ENCODE measurements around the gene GM2A. TPM values are rescaled to one million over a fixed set of nuclear protein-coding genes. Genes with fewer than 3 reads are reported as not detected.

GM2A gene
- total and polyA plus RNA-seq, 2 donors (not counting 1 experiment from before 2014, with no cell fraction given) = 29.8 to 82.7 TPM

DNA sequence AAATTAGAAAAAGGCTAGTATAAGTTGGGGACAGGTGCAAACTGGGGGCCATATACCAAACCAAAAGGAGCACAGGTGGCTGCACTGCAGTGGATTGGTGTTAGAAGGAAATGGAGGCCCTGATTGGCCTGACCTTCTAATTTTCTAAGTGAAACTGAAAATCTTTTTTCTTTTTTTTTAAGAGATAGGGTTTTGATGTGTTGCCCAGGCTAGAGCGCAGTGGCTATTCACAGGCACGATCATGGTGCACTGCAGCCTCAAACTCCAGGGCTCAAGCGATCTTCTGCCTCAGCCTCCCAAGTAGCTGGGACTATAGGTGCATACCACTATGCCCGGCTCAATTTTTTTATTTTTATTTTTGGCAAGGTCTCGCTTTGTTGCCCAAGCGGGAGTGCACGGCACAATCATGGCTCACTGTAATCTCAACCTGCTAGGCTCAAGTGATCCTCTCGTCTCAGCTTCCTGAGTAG, 19.3 kb upstream of the GM2A start:
- POLR2A ChIA-PET = interaction anchor here (0.7 to 2.5 kb wide), 7 partner anchors 10 to 135 kb away, joined by 3 to 26 read pairs (median 5); partner anchors contain the start of genes CCDC69 and GM2A
- Histone ChIP-seq H3K9me3 (ENCODE audit: control extremely low read depth in 1 of 3, control insufficient read depth in 2 of 3, insufficient read depth in 1 of 3, low read length in 2 of 3) (no peaks in the 10 kb centered on the region), H3K36me3 (replicated peaks in 1 of 2; ENCODE audit: control extremely low read depth in 1 of 2, control insufficient read depth in 1 of 2, extremely low read depth in 1 of 2, insufficient read depth in 2 of 2, low read length in 1 of 2) (no peaks in the 10 kb centered on the region), H3K4me2 (replicated peaks; ENCODE audit: low read depth, low read length, poor library complexity, severe bottlenecking) (peak overlapping the region; percentile 75), H3K4me1 (ENCODE audit: control insufficient read depth in 2 of 2, insufficient read depth in 2 of 2, low read length in 2 of 2) (peaks cover 67 to 72% of the 10 kb centered on the region in 2 donors), H2AFZ (ENCODE audit: insufficient read depth, low read depth, low read length, poor library complexity, severe bottlenecking) (no peak overlapping the region), H3K27ac (ENCODE audit: low read length in 2 of 2) (peak overlapping the region; percentile 69 to 92), H3K4me3 (ENCODE audit: control extremely low read depth in 1 of 5, extremely low read depth in 1 of 5, insufficient read depth in 1 of 5, low read depth in 2 of 5, low read length in 4 of 5) (peak overlapping the region in 3 of 5 experiments; percentile 2 to 32 (median 31)), H4K20me1 (ENCODE audit: control insufficient read depth, insufficient read depth, low read length, poor library complexity, severe bottlenecking) (no peaks in the 10 kb centered on the region), H3K9ac (ENCODE audit: low read length) (peak overlapping the region; percentile 36), H3K27me3 (replicated peaks in 1 of 4; ENCODE audit: control extremely low read depth in 1 of 4, control insufficient read depth in 3 of 4, insufficient read depth in 4 of 4, low read length in 3 of 4) (no peaks in the 10 kb centered on the region), H3K79me2 (ENCODE audit: control insufficient read depth, insufficient read depth, low read length) (peaks cover 2% of the 10 kb centered on the region)
- WGBS (ENCODE audit: insufficient coverage) = 24% methylated on average over 7 of the region's 8 CpGs
- ATAC-seq (ENCODE audit: low read depth) (peak; percentile 52), DNase-seq (peak; percentile 67)
- Mint-ChIP-seq H3K27ac (peak overlapping the region; percentile 95), H3K4me3 (peak overlapping the region; percentile 89), H3K27me3 (no peaks in the 10 kb centered on the region), H3K4me1 (peaks cover 76% of the 10 kb centered on the region), H3K9me3 (ENCODE audit: insufficient read depth) (no peaks in the 10 kb centered on the region)
- intact Hi-C loops (cut with micrococcal nuclease) = loop anchor here (1.0 kb wide), 2 partner anchors 9 to 19 kb away; partner anchors contain the start of gene CCDC69
- CTCF ChIA-PET = interaction anchor here (0.6 to 14.0 kb wide), 7 partner anchors 14 to 121 kb away, joined by 4 to 299 read pairs (median 22); partner anchors contain the start of gene CCDC69
- no peak for TF ChIP-seq EZH2 (IDR thresholded peaks at IDR 0.05; ENCODE audit: borderline replicate concordance, insufficient read depth, low read depth, low read length, poor library complexity, severe bottlenecking)
- TF ChIP-seq, protein P1, sequence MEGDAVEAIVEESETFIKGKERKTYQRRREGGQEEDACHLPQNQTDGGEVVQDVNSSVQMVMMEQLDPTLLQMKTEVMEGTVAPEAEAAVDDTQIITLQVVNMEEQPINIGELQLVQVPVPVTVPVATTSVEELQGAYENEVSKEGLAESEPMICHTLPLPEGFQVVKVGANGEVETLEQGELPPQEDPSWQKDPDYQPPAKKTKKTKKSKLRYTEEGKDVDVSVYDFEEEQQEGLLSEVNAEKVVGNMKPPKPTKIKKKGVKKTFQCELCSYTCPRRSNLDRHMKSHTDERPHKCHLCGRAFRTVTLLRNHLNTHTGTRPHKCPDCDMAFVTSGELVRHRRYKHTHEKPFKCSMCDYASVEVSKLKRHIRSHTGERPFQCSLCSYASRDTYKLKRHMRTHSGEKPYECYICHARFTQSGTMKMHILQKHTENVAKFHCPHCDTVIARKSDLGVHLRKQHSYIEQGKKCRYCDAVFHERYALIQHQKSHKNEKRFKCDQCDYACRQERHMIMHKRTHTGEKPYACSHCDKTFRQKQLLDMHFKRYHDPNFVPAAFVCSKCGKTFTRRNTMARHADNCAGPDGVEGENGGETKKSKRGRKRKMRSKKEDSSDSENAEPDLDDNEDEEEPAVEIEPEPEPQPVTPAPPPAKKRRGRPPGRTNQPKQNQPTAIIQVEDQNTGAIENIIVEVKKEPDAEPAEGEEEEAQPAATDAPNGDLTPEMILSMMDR (IDR thresholded peaks at IDR 0.05) = no peak

Data from B cell (primary cell).